GM12891 (cell line): ENCODE data around the gene DGKA.

Source experiments
- POLR2A ChIP-seq: IDR thresholded peaks from 2 replicates; pipeline ENCODE4 v1.6.1; 2011; ENCODE audit warnings: low read depth, low read length, control low read depth
- POLR2AphosphoS5 ChIP-seq: IDR thresholded peaks from 2 replicates; pipeline ENCODE4 v1.6.1; 2011; ENCODE audit warnings: low read depth, low read length, control low read depth
- SPI1 ChIP-seq: IDR thresholded peaks from 2 replicates; pipeline ENCODE4 v1.6.1; 2011; ENCODE audit warnings: low read depth, low read length, control low read depth
- TAF1 ChIP-seq: IDR thresholded peaks from 2 replicates; pipeline ENCODE4 v1.6.1; 2011; ENCODE audit warnings: low read depth, low read length, control low read depth

GRCh38 chr12:55978393-55978792, 47.4 kb downstream of the DGKA start:
- TF ChIP-seq POLR2A (no peak), POLR2AphosphoS5 (no peak), TAF1 (no peak), SPI1 (no peak)
